Keratinocyte (primary cell): ENCODE measurements around the gene NOS1. TPM values are rescaled to one million over a fixed set of nuclear protein-coding genes. Genes with fewer than 3 reads are reported as not detected.

Source experiments
- DNase-seq: peaks from one replicate; pipeline ENCODE4 v3.0.0-alpha.2; 2011; ENCODE audit warnings: low read depth, missing footprints, low spot score
- FAIRE-seq: peaks from 2 replicates; lab custom pipeline; 2011; peaks lifted over from hg19 to GRCh38; lab: Jason Lieb, UNC
- H2AFZ ChIP-seq: 2 replicates; pipeline ENCODE4 v1.6.0; 2012; ENCODE audit warnings: low read length, control low read depth, inconsistent platforms; ENCODE audit not compliant: control insufficient read depth
- H3K27ac ChIP-seq: 2 replicates; pipeline ENCODE4 v1.5.1; 2011; ENCODE audit warnings: low read length; ENCODE audit not compliant: control insufficient read depth, insufficient read depth
- H3K27me3 ChIP-seq: 3 replicates; pipeline ENCODE4 v1.6.0; 2011; ENCODE audit warnings: low read length; ENCODE audit not compliant: control insufficient read depth, insufficient read depth; ENCODE audit errors: extremely low read depth
- H3K36me3 ChIP-seq, 2 experiments: 2 replicates in 1 of 2; 3 replicates in 1 of 2; pipeline ENCODE4 v1.5.1; 2011; ENCODE audit warnings: low read length in 2 of 2, mild to moderate bottlenecking in 1 of 2; ENCODE audit not compliant: control insufficient read depth in 2 of 2, insufficient read depth in 2 of 2; ENCODE audit errors: extremely low read depth in 1 of 2
- H3K4me1 ChIP-seq: 3 replicates; pipeline ENCODE4 v1.5.1; 2011; ENCODE audit warnings: low read length; ENCODE audit not compliant: control insufficient read depth, insufficient read depth; ENCODE audit errors: extremely low read depth
- H3K4me2 ChIP-seq: 3 replicates; pipeline ENCODE4 v1.6.0; 2011; ENCODE audit warnings: low read depth, low read length; ENCODE audit not compliant: control insufficient read depth, insufficient read depth; ENCODE audit errors: extremely low read depth
- H3K4me3 ChIP-seq, 3 experiments: fragments of 200-600 bp in 1 of 3; sonication (generic) in 1 of 3; 2 replicates in 2 of 3; 3 replicates in 1 of 3; pipeline ENCODE4 v1.5.1; 2011 to 2016; ENCODE audit warnings: low read length in 3 of 3, mild to moderate bottlenecking in 3 of 3, control low read depth in 2 of 3, inconsistent platforms in 1 of 3, low read depth in 1 of 3, mixed read lengths in 1 of 3, mixed run types in 1 of 3, moderate library complexity in 1 of 3; ENCODE audit not compliant: control insufficient read depth in 2 of 3, insufficient read depth in 2 of 3; ENCODE audit errors: extremely low read depth in 1 of 3
- H3K79me2 ChIP-seq: 2 replicates; pipeline ENCODE4 v1.6.0; 2012; ENCODE audit warnings: low read length; ENCODE audit not compliant: control insufficient read depth, insufficient read depth
- H3K9ac ChIP-seq: 3 replicates; pipeline ENCODE4 v1.6.0; 2011; ENCODE audit warnings: low read length; ENCODE audit not compliant: control insufficient read depth, insufficient read depth; ENCODE audit errors: extremely low read depth
- H3K9me1 ChIP-seq: 3 replicates; pipeline ENCODE4 v1.6.0; 2011; ENCODE audit warnings: low read length; ENCODE audit not compliant: control insufficient read depth, insufficient read depth; ENCODE audit errors: extremely low read depth
- H3K9me3 ChIP-seq: 2 replicates; pipeline ENCODE4 v1.5.1; 2012; ENCODE audit warnings: low read depth, low read length; ENCODE audit not compliant: control insufficient read depth
- H4K20me1 ChIP-seq: 3 replicates; pipeline ENCODE4 v1.6.0; 2011; ENCODE audit warnings: low read length; ENCODE audit not compliant: control insufficient read depth, insufficient read depth; ENCODE audit errors: extremely low read depth
- CTCF ChIP-seq, 3 experiments: IDR thresholded peaks in 1 of 3; conservative IDR thresholded peaks in 1 of 3; optimal IDR thresholded peaks in 1 of 3; 2 replicates in 2 of 3; 3 replicates in 1 of 3; pipeline versions ENCODE3 to v1.5.1; 2011; ENCODE audit warnings: low read length in 3 of 3, mild to moderate bottlenecking in 3 of 3, moderate library complexity in 2 of 3, control low read depth in 1 of 3, inconsistent platforms in 1 of 3; ENCODE audit not compliant: insufficient read depth in 2 of 3; ENCODE audit errors: extremely low read depth in 1 of 3
- EZH2 ChIP-seq: IDR thresholded peaks from one replicate; pipeline ENCODE4 v1.6.1; 2012; ENCODE audit warnings: inconsistent platforms, mild to moderate bottlenecking, low read length, moderate library complexity
- dilution Hi-C: fragments of 300-500 bp; cut with MboI; formaldehyde crosslinking; loops from one replicate; pipeline ENCODE4 v1.7.0; 2020; ENCODE audit warnings: low sequenced_read_pairs; ENCODE audit not compliant: extremely low pct_ligation_motif_present
- polyA plus RNA-seq, 5 experiments: library from polyadenylated mRNA; depleted of rRNA in 3 of 5; stranded (reverse) in 3 of 5; stranded (forward) in 1 of 5; unstranded in 1 of 5; fragments of >200 nt; gene quantifications; 1 replicate in 1 of 5; 2 replicates in 3 of 5; 3 replicates in 1 of 5; pipeline versions ENCODE4 v1.2.1 to v1.2.3, GENCODE V29; 2011 to 2012; ENCODE audit warnings: missing spikeins in 2 of 5, low read depth in 1 of 5, low replicate concordance in 1 of 5

Gene NOS1
- polyA plus RNA-seq, 1 donor (not counting 4 experiments of a cell fraction or from before 2014, with no cell fraction given) = 5.6 TPM

- FAIRE-seq = no peak
Measured at GRCh38 chr12:117380083-117380482, 18.7 kb upstream of the NOS1 start.

GRCh38 chr12:117377758-117378157 is 16.3 kb upstream of the NOS1 start:
- TF ChIP-seq EZH2 (no peak), CTCF (optimal IDR thresholded peaks at IDR 0.05 in 1 of 3, IDR thresholded peaks at IDR 0.05 in 1 of 3, conservative IDR thresholded peaks at IDR 0.05 in 1 of 3; ENCODE audit: extremely low read depth in 1 of 3, insufficient read depth in 2 of 3, low read length in 3 of 3) (no peak)
- Histone ChIP-seq H3K36me3 (no peaks in the 10 kb centered on the region), H3K9me3 (no peaks in the 10 kb centered on the region), H3K4me3 (no peak overlapping the region), H3K4me1 (no peaks in the 10 kb centered on the region), H3K79me2 (no peaks in the 10 kb centered on the region), H3K9me1 (no peaks in the 10 kb centered on the region), H3K9ac (no peak overlapping the region), H3K27me3 (no peaks in the 10 kb centered on the region), H4K20me1 (no peaks in the 10 kb centered on the region), H3K4me2 (no peak overlapping the region), H3K27ac (no peak overlapping the region), H2AFZ (no peak overlapping the region)
- dilution Hi-C loops = no loop called here
- DNase-seq = no peak
- FAIRE-seq = no peak

More at GRCh38 chr12:117380083-117380482, 18.7 kb upstream of the NOS1 start:
- H3K36me3 ChIP-seq = no peaks in the 10 kb centered on the region
- TF ChIP-seq CTCF (optimal IDR thresholded peaks at IDR 0.05 in 1 of 3, IDR thresholded peaks at IDR 0.05 in 1 of 3, conservative IDR thresholded peaks at IDR 0.05 in 1 of 3; ENCODE audit: extremely low read depth in 1 of 3, insufficient read depth in 2 of 3, low read length in 3 of 3) (no peak), EZH2 (no peak)
- H3K4me3 ChIP-seq = no peak overlapping the region
- no peaks in the 10 kb centered on the region for H4K20me1 ChIP-seq
- H3K4me2 ChIP-seq = no peak overlapping the region
- no peaks in the 10 kb centered on the region for H3K79me2 ChIP-seq
- no peak overlapping the region for H3K9ac ChIP-seq
- dilution Hi-C loops = no loop called here
- DNase-seq = no peak
- H3K9me3 ChIP-seq = no peaks in the 10 kb centered on the region
- H3K27ac ChIP-seq = no peak overlapping the region
- H3K9me1 ChIP-seq = no peaks in the 10 kb centered on the region
- no peak overlapping the region for H2AFZ ChIP-seq
- no peaks in the 10 kb centered on the region for H3K27me3 ChIP-seq
- no peaks in the 10 kb centered on the region for H3K4me1 ChIP-seq
